GM18867 (cell line): ENCODE measurements around the gene WWP2.
"Not testable (repeated sequence)": the region's sequence is repeated elsewhere in the genome, so short reads cannot be mapped to it uniquely, and the experiment has no call there.

ENCODE experiments used
- ATAC-seq: cut with Tn5 transposase; IDR thresholded peaks from one replicate; pipeline ENCODE4 v1.9.1; 2021; ENCODE audit warnings: mild to moderate bottlenecking, moderate library complexity; ENCODE audit not compliant: unreplicated experiment

The WWP2 gene

DNA sequence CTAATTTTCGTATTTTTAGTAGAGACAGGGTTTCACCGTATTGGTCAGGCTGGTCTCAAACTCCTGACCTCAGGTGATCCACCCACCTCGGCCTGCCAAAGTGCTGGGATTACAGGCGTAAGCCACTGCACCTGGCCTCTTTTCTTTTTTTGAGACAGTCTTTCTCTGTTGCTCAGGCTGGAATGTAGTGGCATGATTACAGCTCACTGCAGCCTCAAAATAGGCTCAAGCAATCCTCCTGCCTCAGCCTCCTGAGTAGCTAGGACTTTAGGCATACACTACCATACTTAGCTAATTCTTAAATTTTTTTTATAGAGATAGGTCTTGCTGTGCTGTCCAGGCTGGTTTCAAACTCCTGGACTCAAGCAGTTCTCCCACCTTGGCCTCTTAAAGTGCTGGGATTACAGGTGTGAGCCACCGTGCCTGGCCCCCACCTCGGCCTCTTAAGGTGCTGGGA is 29.3 kb downstream of the WWP2 start:
- ATAC-seq = not testable (repeated sequence)

GRCh38 chr16:69793526-69793925 is 31.4 kb downstream of the WWP2 start:
- ATAC-seq = no peak

DNA sequence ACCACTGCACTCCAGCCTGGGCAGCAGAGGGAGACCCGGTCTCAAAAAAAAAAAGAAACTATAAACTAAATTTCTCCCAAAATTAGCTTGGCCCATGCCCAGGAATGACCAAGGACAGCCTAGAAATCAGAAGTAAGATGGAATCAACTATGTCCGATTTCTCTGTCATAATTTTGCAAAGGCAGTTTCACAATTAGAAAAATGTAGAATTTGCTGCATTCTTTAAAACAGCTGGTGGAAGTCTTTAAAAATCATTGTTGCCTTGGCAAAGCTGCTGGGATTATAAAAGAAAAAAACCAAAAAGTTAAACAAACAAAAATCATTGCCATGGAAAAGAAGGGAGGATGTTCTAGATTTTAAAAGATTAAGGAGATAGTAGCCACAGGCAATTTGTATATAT is 32.4 kb downstream of the WWP2 start:
- ATAC-seq = no peak

GRCh38 chr16:69796285-69797118 is 34.4 kb downstream of the WWP2 start:
- no peak for ATAC-seq

- no peak for ATAC-seq
These were observed 36.3 kb downstream of the WWP2 start for GRCh38 chr16:69798466-69798865.

GRCh38 chr16:69799611-69800031 is 37.5 kb downstream of the WWP2 start:
- ATAC-seq = no peak

- no peak for ATAC-seq
These were observed 42.2 kb downstream of the WWP2 start for GRCh38 chr16:69804297-69804696.

- not testable (repeated sequence) for ATAC-seq
These were observed 44.6 kb downstream of the WWP2 start for GRCh38 chr16:69806776-69807175.

DNA sequence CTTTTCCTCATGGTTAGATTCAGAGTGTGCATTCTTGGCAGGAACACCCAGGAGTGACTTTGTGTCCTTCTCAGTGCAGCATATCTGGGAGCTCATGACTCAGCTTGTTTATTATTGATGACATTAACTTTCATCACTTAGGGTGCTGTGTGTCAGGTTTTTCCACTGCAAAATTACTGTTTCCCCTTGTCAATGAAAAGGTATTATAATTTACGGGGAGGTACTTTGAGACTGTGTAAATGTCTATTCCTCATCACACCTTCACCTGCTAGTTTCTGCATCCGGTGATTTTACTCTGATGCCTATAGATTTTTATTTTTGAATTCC is 50.5 kb downstream of the WWP2 start:
- no peak for ATAC-seq

GRCh38 chr16:69814078-69814477 is 51.9 kb downstream of the WWP2 start:
- ATAC-seq = no peak

- no peak for ATAC-seq
These were observed 52.4 kb downstream of the WWP2 start for GRCh38 chr16:69814561-69814960.

- ATAC-seq = not testable (repeated sequence)
These were observed 53.2 kb downstream of the WWP2 start for GRCh38 chr16:69815216-69815883.

- no peak for ATAC-seq
These were observed 54.9 kb downstream of the WWP2 start for GRCh38 chr16:69816996-69817395.

- no peak for ATAC-seq
These were observed 56.9 kb downstream of the WWP2 start for GRCh38 chr16:69818891-69819545.

DNA sequence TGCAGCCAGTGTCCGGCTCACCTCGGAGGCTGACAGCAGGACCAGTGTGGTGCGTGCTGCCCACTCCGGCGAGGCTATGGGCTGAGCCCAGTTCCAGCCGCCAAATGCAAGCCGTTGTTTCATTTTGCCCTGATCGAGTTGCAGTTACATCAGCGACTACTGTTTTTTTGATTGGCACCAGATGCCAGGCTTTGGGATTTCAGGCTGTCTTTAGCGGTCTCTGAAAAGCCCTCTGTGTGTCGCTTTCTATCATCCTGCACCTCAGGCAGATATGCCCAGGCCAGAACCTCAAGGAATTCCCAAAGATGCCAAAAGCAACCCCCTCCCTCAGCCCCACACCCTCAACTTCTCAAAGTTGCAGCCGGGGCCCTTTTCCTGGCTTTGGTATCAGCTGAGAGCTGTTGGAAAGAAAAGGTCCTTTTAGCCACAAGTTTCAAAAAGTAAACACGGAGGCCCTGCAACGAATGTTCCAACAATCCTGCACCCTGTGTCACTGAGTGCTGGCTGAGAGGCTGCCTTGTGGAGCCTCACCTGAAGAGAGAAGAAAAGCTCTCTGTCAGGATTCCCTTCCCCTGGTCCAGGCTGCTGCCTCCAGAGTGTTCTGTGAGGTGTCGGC is 58.9 kb downstream of the WWP2 start:
- no peak for ATAC-seq

GRCh38 chr16:69821844-69822173 is 59.7 kb downstream of the WWP2 start:
- ATAC-seq = no peak

- no peak for ATAC-seq
These were observed 60.2 kb downstream of the WWP2 start for GRCh38 chr16:69822174-69822935.

- ATAC-seq = peak; percentile 89
These were observed 61.9 kb downstream of the WWP2 start for GRCh38 chr16:69823831-69824563.

GRCh38 chr16:69824564-69825142 is 62.5 kb downstream of the WWP2 start:
- not testable (repeated sequence) for ATAC-seq

DNA sequence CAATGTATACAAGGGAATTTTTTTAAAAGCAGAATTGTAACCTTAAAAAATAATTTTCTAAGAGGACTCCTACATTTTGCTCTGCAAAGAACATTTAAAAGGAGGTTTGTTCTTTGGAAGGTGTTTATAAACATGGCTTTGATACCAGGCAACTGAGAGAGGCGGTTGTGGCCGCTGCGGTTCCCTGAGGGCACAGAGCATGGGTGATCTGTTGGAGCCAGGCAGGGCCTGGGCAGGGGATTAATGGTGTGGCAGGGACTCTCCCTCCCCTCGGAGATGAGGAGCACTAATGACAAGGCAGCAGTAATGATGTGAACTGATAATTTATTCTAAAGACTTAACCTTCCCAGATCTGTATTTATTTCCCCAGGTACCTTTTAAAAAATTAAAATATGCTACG is 65.4 kb downstream of the WWP2 start:
- no peak for ATAC-seq
